Measurements from ENCODE around the gene MAS1. TPM values are rescaled to one million over a fixed set of nuclear protein-coding genes. Genes with fewer than 3 reads are reported as not detected.

The MAS1 gene
- total RNA-seq, 1 donor from 2014 or later = not detected

DNA sequence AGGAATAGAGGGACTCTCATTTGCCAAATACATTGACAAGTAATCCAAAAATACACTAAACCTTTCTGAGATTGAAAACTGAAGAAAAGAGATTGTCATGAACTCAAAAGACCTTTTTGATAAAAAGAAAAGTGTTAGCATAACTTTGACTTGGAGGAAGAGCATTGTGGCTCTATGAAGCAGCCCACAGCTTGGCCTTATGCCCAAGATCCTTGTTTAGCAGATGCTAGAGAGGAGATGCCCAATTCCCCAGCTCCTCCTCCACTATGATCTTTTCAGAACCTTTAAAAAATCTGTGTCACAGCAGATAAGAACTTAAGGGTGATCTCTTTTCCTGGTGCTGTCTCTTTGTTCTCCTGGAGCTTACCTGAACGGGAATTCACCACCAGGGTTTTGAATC is 42.3 kb downstream of the MAS1 start:
- FAIRE-seq (no peak), DNase-seq (ENCODE audit: low read depth) (no peak)
- Histone ChIP-seq H3K36me3 (ENCODE audit: control insufficient read depth, insufficient read depth, low read length) (no peaks in the 10 kb centered on the region), H3K27me3 (ENCODE audit: control insufficient read depth, insufficient read depth, low read length) (peaks cover 1% of the 10 kb centered on the region), H3K4me3 (ENCODE audit: low read depth, low read length) (no peak overlapping the region)
- no peak for TF ChIP-seq CTCF (IDR thresholded peaks at IDR 0.05; ENCODE audit: insufficient read depth, low read length, severe bottlenecking)

GRCh38 chr6:159934181-159934580 is 43.4 kb downstream of the MAS1 start:
- FAIRE-seq (no peak), DNase-seq (ENCODE audit: low read depth) (peak; percentile 60)
- peaks cover 1% of the 10 kb centered on the region for H3K27me3 ChIP-seq (ENCODE audit: control insufficient read depth, insufficient read depth, low read length)
- no peaks in the 10 kb centered on the region for H3K36me3 ChIP-seq (ENCODE audit: control insufficient read depth, insufficient read depth, low read length)
- no peak for TF ChIP-seq CTCF (IDR thresholded peaks at IDR 0.05; ENCODE audit: insufficient read depth, low read length, severe bottlenecking)
- H3K4me3 ChIP-seq (ENCODE audit: low read depth, low read length) = no peak overlapping the region

- TF ChIP-seq CTCF (IDR thresholded peaks at IDR 0.05; ENCODE audit: insufficient read depth, low read length, severe bottlenecking) = no peak
- Histone ChIP-seq H3K4me3 (ENCODE audit: low read depth, low read length) (no peak overlapping the region), H3K36me3 (ENCODE audit: control insufficient read depth, insufficient read depth, low read length) (no peaks in the 10 kb centered on the region), H3K27me3 (ENCODE audit: control insufficient read depth, insufficient read depth, low read length) (peaks cover 1% of the 10 kb centered on the region)
- FAIRE-seq (no peak), DNase-seq (ENCODE audit: low read depth) (peak; percentile 54)
These were observed 44.3 kb downstream of the MAS1 start for GRCh38 chr6:159935065-159935464.

GRCh38 chr6:159935633-159936032 is 44.8 kb downstream of the MAS1 start:
- Histone ChIP-seq H3K36me3 (ENCODE audit: control insufficient read depth, insufficient read depth, low read length) (no peaks in the 10 kb centered on the region), H3K4me3 (ENCODE audit: low read depth, low read length) (no peak overlapping the region), H3K27me3 (ENCODE audit: control insufficient read depth, insufficient read depth, low read length) (peaks cover 1% of the 10 kb centered on the region)
- TF ChIP-seq CTCF (IDR thresholded peaks at IDR 0.05; ENCODE audit: insufficient read depth, low read length, severe bottlenecking) = no peak
- peak; percentile 75 for FAIRE-seq
- peak; percentile 35 for DNase-seq (ENCODE audit: low read depth)

GRCh38 chr6:159939591-159940016 is 48.8 kb downstream of the MAS1 start:
- no peak for FAIRE-seq
- no peaks in the 10 kb centered on the region for H3K27me3 ChIP-seq (ENCODE audit: control insufficient read depth, insufficient read depth, low read length)
- no peaks in the 10 kb centered on the region for H3K36me3 ChIP-seq (ENCODE audit: control insufficient read depth, insufficient read depth, low read length)
- TF ChIP-seq CTCF (IDR thresholded peaks at IDR 0.05; ENCODE audit: insufficient read depth, low read length, severe bottlenecking) = no peak
- H3K4me3 ChIP-seq (ENCODE audit: low read depth, low read length) = no peak overlapping the region
- DNase-seq (ENCODE audit: low read depth) = no peak

Other genes with a start within 250 kb of the MAS1 start
- gene SOD2, start 197.7 kb upstream of the MAS1 start, total RNA-seq = 62.5 and 71.3 TPM in 2 replicates
- 115 and 125 TPM in 2 replicates for gene WTAP, start 163.5 kb upstream of the MAS1 start, total RNA-seq
- 17.5 and 42.9 TPM in 2 replicates for gene ACAT2, start 128.9 kb upstream of the MAS1 start, total RNA-seq
- 150 and 202 TPM in 2 replicates for gene TCP1, start 101.4 kb upstream of the MAS1 start, total RNA-seq
- 59.8 and 63.8 TPM in 2 replicates for gene MRPL18, start 100.5 kb upstream of the MAS1 start, total RNA-seq
- gene PNLDC1, start 90.7 kb upstream of the MAS1 start, total RNA-seq = 0.13 and 0.26 TPM in 2 replicates
- 109 and 220 TPM in 2 replicates for gene IGF2R, start 78.1 kb downstream of the MAS1 start, total RNA-seq
- gene SLC22A1, start 230.8 kb downstream of the MAS1 start, total RNA-seq = under 0.01 and 1.3 TPM in 2 replicates

Data from bronchial epithelial cell (primary cell).